Choroid plexus epithelial cell (primary cell): ENCODE data around the gene CP.
A peak's percentile ranks its signal among the peaks of the same experiment; 100 is the strongest.

ENCODE experiments used
- DNase-seq: peaks from one replicate; pipeline ENCODE4 v3.0.0-alpha.2; 2010; ENCODE audit warnings: low read depth
- H3K4me3 ChIP-seq: 2 replicates; pipeline ENCODE4 v1.5.1; 2011; ENCODE audit warnings: low read depth, mild to moderate bottlenecking, control low read depth, low read length, moderate library complexity
- CTCF ChIP-seq: conservative IDR thresholded peaks from 2 replicates; pipeline ENCODE4 v1.5.1; 2011; ENCODE audit warnings: low read depth, mild to moderate bottlenecking, control low read depth, inconsistent platforms, low read length, moderate library complexity

Gene CP

GRCh38 chr3:149167898-149168297 is 53.7 kb downstream of the CP start:
- DNase-seq: no peak

GRCh38 chr3:149163066-149163465 is 58.6 kb downstream of the CP start:
- DNase-seq: no peak
- no peak for TF ChIP-seq CTCF
- H3K4me3 ChIP-seq: no peak overlapping the region

More at GRCh38 chr3:149167898-149168297, 53.7 kb downstream of the CP start:
- TF ChIP-seq CTCF: no peak
- no peak overlapping the region for H3K4me3 ChIP-seq

- DNase-seq: no peak
- no peak for TF ChIP-seq CTCF
- no peak overlapping the region for H3K4me3 ChIP-seq
These were observed 59.6 kb downstream of the CP start for GRCh38 chr3:149162007-149162406.

- no peak for DNase-seq
- TF ChIP-seq CTCF: no peak
- no peak overlapping the region for H3K4me3 ChIP-seq
These were observed 60.8 kb downstream of the CP start for GRCh38 chr3:149160754-149161300.

- DNase-seq: no peak
- TF ChIP-seq CTCF: no peak
- H3K4me3 ChIP-seq: no peak overlapping the region
These were observed 68.2 kb downstream of the CP start for GRCh38 chr3:149153402-149153801.

- TF ChIP-seq CTCF: no peak
- DNase-seq: peak; percentile 92
- peak overlapping the region; percentile 9 for H3K4me3 ChIP-seq
These were observed 69.2 kb downstream of the CP start for GRCh38 chr3:149152420-149152819.

- no peak overlapping the region for H3K4me3 ChIP-seq
- peak; percentile 77 for DNase-seq
- TF ChIP-seq CTCF: no peak
These were observed 69.8 kb downstream of the CP start for GRCh38 chr3:149151843-149152242.
